Activated CD8-positive, alpha-beta T cell treated with anti-CD3 and anti-CD28 coated beads, Interleukin-2, amount 10 ng/mL, durations not matched to agents 7 days and 5 days (primary cell): ENCODE data around the gene CD83. TPM values are rescaled to one million over a fixed set of nuclear protein-coding genes. Genes with fewer than 3 reads are reported as not detected.

Source experiments
- ATAC-seq: fragments of 150-1000 bp; cut with Tn5 transposase; one replicate; pipeline ENCODE4 v1.10.0; 2021; ENCODE audit warnings: moderate library complexity
- CTCF ChIA-PET: fragments of 350-600 bp; sonication (Branson Sonifier 250); formaldehyde crosslinking; loops from one replicate; lab custom pipeline; 2021; ENCODE audit warnings: antibody characterized with exemption; lab: Charles Lee
- POLR2A ChIA-PET: fragments of 350-600 bp; sonication (Branson Sonifier 250); formaldehyde crosslinking; loops from one replicate; lab custom pipeline; 2021; ENCODE audit warnings: antibody characterized with exemption; lab: Charles Lee
- DNase-seq: peaks from one replicate; pipeline ENCODE4 v3.0.0-alpha.2; 2020
- H3K27ac Mint-ChIP-seq: one replicate; pipeline ENCODE4 v1.8.0; 2021; ENCODE audit warnings: mild to moderate bottlenecking, mixed read lengths
- H3K27me3 Mint-ChIP-seq: one replicate; pipeline ENCODE4 v1.8.0; 2021; ENCODE audit warnings: low read depth, mixed read lengths
- H3K36me3 Mint-ChIP-seq: one replicate; pipeline ENCODE4 v1.8.0; 2021; ENCODE audit warnings: low read depth, mixed read lengths
- H3K4me1 Mint-ChIP-seq: one replicate; pipeline ENCODE4 v1.8.0; 2021; ENCODE audit warnings: low read depth, mixed read lengths
- H3K4me3 Mint-ChIP-seq: one replicate; pipeline ENCODE4 v1.8.0; 2021; ENCODE audit warnings: mild to moderate bottlenecking, mixed read lengths
- H3K9me3 Mint-ChIP-seq: one replicate; pipeline ENCODE4 v1.8.0; 2022; ENCODE audit warnings: mixed read lengths; ENCODE audit not compliant: insufficient read depth
- total RNA-seq, 2 experiments: library from RNA; stranded (reverse); gene quantifications; one replicate each; pipeline ENCODE4 v1.2.3, GENCODE V29; 2021

Gene CD83
- total RNA-seq, 2 experiments from 2014 or later = 10.0 to 10.1 TPM

DNA sequence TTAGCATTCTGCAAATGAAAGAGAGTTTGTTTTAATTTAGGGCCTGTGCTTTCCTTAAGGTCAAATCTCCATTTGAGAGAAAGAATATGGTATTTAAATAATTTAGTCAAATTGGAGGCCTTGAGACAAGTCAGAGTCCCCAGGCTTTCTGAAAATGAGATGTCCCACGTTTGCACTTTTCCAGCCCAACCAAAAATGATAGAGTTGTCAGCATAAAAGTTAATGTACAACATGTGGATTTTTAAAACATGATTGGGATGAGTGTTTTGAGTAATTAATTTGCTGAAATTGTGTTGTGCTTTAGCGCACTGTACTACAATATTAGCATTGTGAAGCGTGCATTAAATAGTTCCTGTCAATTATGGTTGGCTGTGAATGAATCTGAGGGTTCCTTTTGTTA is 10.0 kb downstream of the CD83 start:
- H3K9me3 Mint-ChIP-seq = no peaks in the 10 kb centered on the region
- ChIA-PET CTCF (interaction anchor here (2.5 to 2.9 kb wide), 2 partner anchors 8 to 81 kb away, joined by 10 to 17 read pairs; no protein-coding TSS in a partner anchor), POLR2A (interaction anchor here (0.7 kb wide), 1 partner anchor 9 kb away, joined by 3 read pairs; no protein-coding TSS in a partner anchor)
- DNase-seq (no peak), ATAC-seq (no peak)
- H3K27ac Mint-ChIP-seq = no peak overlapping the region
- peaks cover 23% of the 10 kb centered on the region for H3K4me1 Mint-ChIP-seq
- peaks cover 25% of the 10 kb centered on the region for H3K36me3 Mint-ChIP-seq
- no peak overlapping the region for H3K4me3 Mint-ChIP-seq
- no peaks in the 10 kb centered on the region for H3K27me3 Mint-ChIP-seq

DNA sequence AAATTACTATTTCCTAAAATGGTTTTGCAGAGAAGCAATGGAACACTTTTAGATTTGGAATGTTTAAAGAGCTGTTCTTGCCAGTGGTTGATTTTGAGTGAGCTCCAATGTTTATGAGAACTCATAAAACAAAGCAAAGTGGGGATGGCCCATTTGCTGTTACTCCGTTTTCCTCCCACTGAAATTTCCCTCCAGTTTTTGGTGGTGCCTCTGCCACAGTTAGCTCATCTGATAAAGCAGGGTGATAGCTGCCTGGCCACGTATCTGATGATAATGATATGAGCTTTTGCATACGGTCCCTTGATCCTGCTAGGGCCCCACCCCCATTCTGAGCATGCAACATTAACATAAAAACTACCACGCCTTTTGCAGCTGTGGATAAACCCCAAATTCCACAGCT is 10.4 kb downstream of the CD83 start:
- no peak overlapping the region for H3K27ac Mint-ChIP-seq
- ATAC-seq = no peak
- H3K9me3 Mint-ChIP-seq = no peaks in the 10 kb centered on the region
- H3K27me3 Mint-ChIP-seq = no peaks in the 10 kb centered on the region
- ChIA-PET CTCF (interaction anchor here (2.5 to 2.9 kb wide), 2 partner anchors 8 to 81 kb away, joined by 10 to 17 read pairs; no protein-coding TSS in a partner anchor), POLR2A (interaction anchor here (0.7 kb wide), 2 partner anchors 9 to 1147 kb away, joined by 3 read pairs; no protein-coding TSS in a partner anchor)
- H3K4me3 Mint-ChIP-seq = no peak overlapping the region
- DNase-seq = no peak
- H3K36me3 Mint-ChIP-seq = peaks cover 27% of the 10 kb centered on the region
- peaks cover 22% of the 10 kb centered on the region for H3K4me1 Mint-ChIP-seq

DNA sequence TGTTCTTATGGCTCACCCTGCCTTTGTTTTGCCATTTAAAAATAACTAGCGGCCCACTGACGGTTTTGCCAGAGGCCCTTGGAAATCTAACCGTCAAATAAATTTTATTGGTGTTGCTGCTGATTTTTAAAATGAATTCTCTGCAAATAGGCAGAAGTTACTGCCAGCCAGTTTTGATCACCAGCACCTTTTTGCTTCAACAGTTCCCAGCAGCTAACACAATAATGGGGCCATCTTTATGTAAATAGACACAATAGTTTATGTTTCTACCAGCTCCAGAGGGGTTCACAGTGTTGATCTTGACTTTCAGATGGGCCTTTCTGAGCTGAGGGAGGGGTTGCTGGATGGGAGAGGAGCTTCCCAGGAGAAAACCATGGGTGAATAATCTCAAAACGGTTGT is 11.2 kb downstream of the CD83 start:
- Mint-ChIP-seq H3K27ac (no peak overlapping the region), H3K4me1 (peaks cover 18% of the 10 kb centered on the region), H3K27me3 (no peaks in the 10 kb centered on the region), H3K4me3 (no peak overlapping the region), H3K9me3 (no peaks in the 10 kb centered on the region), H3K36me3 (peaks cover 28% of the 10 kb centered on the region)
- CTCF ChIA-PET = interaction anchor here (1.0 to 5.2 kb wide), 8 partner anchors 9 to 1497 kb away, joined by 3 to 56 read pairs (median 9); no protein-coding TSS in a partner anchor
- POLR2A ChIA-PET = interaction anchor here (0.7 kb wide), 1 partner anchor 1147 kb away, joined by 3 read pairs; no protein-coding TSS in a partner anchor
- ATAC-seq (no peak), DNase-seq (no peak)

DNA sequence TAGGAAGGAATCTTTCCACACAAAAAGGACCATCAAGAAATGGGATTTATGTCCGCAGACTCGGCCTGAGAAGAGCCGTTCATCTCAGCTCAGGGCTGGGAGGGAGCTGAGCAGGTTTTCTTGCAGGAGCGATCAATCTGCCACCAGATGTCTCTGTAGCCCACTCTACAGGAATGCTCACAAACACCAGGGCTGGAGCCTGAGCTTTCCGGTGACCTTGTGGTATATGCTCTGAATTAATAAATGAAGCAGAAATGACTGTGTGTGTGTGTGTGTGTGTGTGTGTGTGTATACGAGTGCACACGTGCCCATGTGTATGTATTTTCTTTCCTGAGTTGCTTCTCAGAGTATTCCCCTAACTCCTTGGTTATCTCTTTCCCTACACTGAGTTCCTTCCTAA is 12.0 kb downstream of the CD83 start:
- ATAC-seq (peak; percentile 72), DNase-seq (peak; percentile 66)
- Mint-ChIP-seq H3K4me1 (peaks cover 18% of the 10 kb centered on the region), H3K27me3 (no peaks in the 10 kb centered on the region), H3K27ac (no peak overlapping the region), H3K9me3 (no peaks in the 10 kb centered on the region), H3K36me3 (peaks cover 33% of the 10 kb centered on the region), H3K4me3 (no peak overlapping the region)
- CTCF ChIA-PET = interaction anchor here (0.7 to 5.2 kb wide), 11 partner anchors 10 to 1496 kb away, joined by 3 to 56 read pairs (median 5); no protein-coding TSS in a partner anchor
- POLR2A ChIA-PET = interaction anchor here (1.6 kb wide), 1 partner anchor 11 kb away, joined by 6 read pairs; the partner anchor contains the start of gene CD83

DNA sequence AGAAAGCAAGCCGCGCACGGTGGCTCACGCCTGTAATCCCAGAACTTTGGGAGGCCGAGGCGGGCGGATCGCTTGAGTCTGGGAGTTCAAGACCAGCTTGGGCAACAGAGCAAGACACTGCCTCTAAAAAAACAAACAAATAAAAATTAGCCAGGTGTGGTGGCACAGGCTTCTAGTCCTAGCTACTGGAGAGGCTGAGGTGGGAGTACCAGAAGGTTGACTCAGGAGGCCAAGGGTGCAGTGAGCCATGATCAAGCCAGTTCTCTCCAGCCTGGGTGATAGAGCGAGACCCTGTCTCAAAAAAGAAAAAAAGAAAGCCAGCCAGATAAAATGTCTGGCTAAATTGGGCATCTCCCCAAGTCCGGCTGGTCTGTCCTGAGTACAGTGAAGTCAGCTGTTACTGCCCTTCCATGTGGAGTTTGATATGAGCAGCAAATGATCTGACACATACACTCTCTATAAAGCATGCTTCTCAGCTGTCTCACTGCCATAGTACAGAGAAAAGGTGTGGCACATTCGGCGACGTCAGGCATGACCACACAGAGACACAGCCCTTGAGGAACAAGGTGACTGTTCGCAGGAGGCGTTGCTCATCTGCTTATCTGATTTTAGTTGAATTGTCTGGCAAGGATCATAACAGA is 13.0 kb downstream of the CD83 start:
- POLR2A ChIA-PET = interaction anchor here (1.6 kb wide), 1 partner anchor 12 kb away, joined by 6 read pairs; the partner anchor contains the start of gene CD83
- H3K36me3 Mint-ChIP-seq = peaks cover 36% of the 10 kb centered on the region
- no peak overlapping the region for H3K27ac Mint-ChIP-seq
- H3K4me3 Mint-ChIP-seq = no peak overlapping the region
- no peaks in the 10 kb centered on the region for H3K27me3 Mint-ChIP-seq
- CTCF ChIA-PET = interaction anchor here (0.6 to 5.2 kb wide), 4 partner anchors 11 to 91 kb away, joined by 3 to 56 read pairs (median 15); no protein-coding TSS in a partner anchor
- no peak for ATAC-seq
- peaks cover 18% of the 10 kb centered on the region for H3K4me1 Mint-ChIP-seq
- no peak for DNase-seq
- no peaks in the 10 kb centered on the region for H3K9me3 Mint-ChIP-seq

DNA sequence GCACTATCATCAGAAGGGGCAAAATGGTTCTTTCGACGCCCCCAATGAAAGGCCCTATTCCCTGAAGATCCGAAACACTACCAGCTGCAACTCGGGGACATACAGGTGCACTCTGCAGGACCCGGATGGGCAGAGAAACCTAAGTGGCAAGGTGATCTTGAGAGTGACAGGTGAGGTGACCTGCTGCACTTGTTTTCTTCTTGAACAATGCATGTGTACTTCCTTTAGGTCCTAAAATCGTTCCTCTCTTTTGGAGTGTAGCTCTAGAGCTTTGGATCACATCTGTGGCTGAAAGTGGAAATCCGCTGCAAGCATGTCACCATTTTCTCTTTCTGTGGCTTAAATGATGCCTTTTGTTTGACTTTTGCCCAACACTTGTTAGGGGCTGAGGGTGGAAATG is 14.0 kb downstream of the CD83 start:
- CTCF ChIA-PET = interaction anchor here (5.2 kb wide), 1 partner anchor 11 kb away, joined by 56 read pairs; no protein-coding TSS in a partner anchor

DNA sequence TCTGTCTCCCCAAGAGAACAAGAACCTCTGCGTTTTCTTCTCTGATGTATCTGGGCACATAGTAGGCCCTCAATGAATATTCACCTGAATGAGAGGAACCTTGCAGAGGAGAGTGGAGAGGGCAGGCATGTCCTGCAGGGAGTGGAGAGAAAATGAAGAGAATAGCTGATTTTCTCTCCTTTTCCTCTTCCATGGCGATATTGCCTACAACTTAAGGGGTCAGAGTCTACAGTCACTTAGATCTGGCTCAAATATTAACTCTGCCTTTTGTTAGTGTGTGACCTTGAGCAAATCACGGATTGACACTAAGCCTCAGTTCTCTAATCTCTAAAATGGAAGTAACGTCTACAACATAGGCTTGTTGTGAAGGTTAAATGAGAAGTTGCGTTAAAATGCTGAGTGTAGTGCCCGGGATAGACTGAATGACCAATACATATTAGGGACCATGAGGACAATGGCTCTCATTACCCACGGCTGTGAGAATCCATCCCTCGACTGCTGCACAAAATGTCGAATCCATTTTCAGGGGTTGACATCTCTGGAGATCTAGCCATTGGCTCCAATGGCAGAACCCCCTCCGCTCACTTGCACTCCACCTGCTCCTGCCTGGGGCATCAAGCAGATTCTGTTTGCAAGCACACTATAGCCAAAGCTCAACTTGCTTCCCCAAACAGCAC is 14.8 kb downstream of the CD83 start:
- Mint-ChIP-seq H3K27me3 (no peaks in the 10 kb centered on the region), H3K4me3 (no peak overlapping the region), H3K9me3 (no peaks in the 10 kb centered on the region), H3K36me3 (peaks cover 42% of the 10 kb centered on the region), H3K4me1 (peaks cover 18% of the 10 kb centered on the region), H3K27ac (no peak overlapping the region)
- DNase-seq (no peak), ATAC-seq (no peak)
- CTCF ChIA-PET = interaction anchor here (1.3 to 5.2 kb wide), 2 partner anchors 10 to 17 kb away, joined by 4 to 56 read pairs; no protein-coding TSS in a partner anchor
- POLR2A ChIA-PET = no interaction called here

More for the DNA sequence above, 14.0 kb downstream of the CD83 start:
- Mint-ChIP-seq H3K36me3 (peaks cover 42% of the 10 kb centered on the region), H3K4me1 (peaks cover 18% of the 10 kb centered on the region), H3K4me3 (no peak overlapping the region), H3K9me3 (no peaks in the 10 kb centered on the region), H3K27me3 (no peaks in the 10 kb centered on the region), H3K27ac (no peak overlapping the region)
- no peak for DNase-seq
- no peak for ATAC-seq
- POLR2A ChIA-PET = no interaction called here

DNA sequence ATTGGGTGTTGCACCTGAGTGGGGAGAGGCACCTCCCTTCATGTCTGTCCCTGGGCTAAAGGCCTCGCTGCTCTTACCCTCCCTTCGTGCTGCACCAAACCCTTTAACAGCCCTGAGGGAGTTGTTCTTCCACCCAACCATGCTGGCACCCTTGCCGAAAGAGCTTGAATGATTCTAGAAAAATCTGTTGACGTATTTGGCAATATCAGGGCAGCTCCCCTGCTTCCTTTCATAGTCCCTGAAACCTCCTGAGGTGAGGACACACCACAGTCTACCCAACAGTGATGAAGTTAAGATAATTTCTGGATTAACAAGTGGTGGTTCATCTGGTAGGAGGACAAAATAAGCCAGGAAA is 15.3 kb downstream of the CD83 start:
- Mint-ChIP-seq H3K4me3 (no peak overlapping the region), H3K36me3 (peaks cover 42% of the 10 kb centered on the region), H3K4me1 (peaks cover 16% of the 10 kb centered on the region), H3K9me3 (no peaks in the 10 kb centered on the region), H3K27me3 (no peaks in the 10 kb centered on the region), H3K27ac (no peak overlapping the region)
- POLR2A ChIA-PET = no interaction called here
- ATAC-seq (no peak), DNase-seq (no peak)
- CTCF ChIA-PET = interaction anchor here (1.3 to 5.2 kb wide), 3 partner anchors 10 to 66 kb away, joined by 4 to 56 read pairs (median 12); no protein-coding TSS in a partner anchor

DNA sequence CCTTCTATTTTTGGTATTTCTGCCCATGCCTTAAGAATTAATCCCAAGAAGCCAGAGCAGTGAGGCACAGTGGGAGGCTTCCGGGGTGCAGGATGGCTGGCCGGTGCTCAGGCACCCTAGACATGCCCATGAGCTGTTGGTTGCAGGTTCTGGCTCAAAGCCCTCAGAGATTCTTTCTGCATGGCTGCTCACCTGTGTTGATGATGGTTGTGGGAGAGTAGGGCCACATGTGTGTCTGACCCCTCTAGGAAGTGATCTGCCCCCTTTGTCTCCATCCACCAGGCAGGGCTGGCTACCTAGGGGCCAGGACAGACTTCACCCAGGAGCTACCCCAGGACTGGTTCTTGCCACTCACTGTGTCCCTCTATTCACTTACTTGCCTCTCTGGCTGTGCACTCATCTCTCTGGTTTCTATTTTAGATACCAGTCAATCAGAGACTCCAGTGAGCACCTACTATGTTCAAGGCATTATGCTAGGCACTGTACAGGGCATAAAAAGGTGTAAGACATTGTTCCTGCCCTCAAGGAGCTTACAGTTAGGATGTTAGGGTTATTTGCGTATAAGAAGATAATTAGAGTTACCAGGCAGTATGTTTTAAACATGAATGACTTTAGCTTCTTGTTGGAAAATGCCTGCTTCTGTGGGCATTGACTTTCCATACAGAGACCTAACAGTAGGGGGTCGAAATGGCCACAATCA is 16.8 kb downstream of the CD83 start:
- H3K4me1 Mint-ChIP-seq = peaks cover 6% of the 10 kb centered on the region
- H3K27ac Mint-ChIP-seq = no peak overlapping the region
- ChIA-PET POLR2A (interaction anchor here (0.6 kb wide), 1 partner anchor 226 kb away, joined by 3 read pairs; no protein-coding TSS in a partner anchor), CTCF (interaction anchor here (0.8 to 2.8 kb wide), 4 partner anchors 9 to 68 kb away, joined by 3 to 12 read pairs (median 4); no protein-coding TSS in a partner anchor)
- no peaks in the 10 kb centered on the region for H3K9me3 Mint-ChIP-seq
- no peak overlapping the region for H3K4me3 Mint-ChIP-seq
- no peak for DNase-seq
- ATAC-seq = no peak
- no peaks in the 10 kb centered on the region for H3K27me3 Mint-ChIP-seq
- peaks cover 42% of the 10 kb centered on the region for H3K36me3 Mint-ChIP-seq

DNA sequence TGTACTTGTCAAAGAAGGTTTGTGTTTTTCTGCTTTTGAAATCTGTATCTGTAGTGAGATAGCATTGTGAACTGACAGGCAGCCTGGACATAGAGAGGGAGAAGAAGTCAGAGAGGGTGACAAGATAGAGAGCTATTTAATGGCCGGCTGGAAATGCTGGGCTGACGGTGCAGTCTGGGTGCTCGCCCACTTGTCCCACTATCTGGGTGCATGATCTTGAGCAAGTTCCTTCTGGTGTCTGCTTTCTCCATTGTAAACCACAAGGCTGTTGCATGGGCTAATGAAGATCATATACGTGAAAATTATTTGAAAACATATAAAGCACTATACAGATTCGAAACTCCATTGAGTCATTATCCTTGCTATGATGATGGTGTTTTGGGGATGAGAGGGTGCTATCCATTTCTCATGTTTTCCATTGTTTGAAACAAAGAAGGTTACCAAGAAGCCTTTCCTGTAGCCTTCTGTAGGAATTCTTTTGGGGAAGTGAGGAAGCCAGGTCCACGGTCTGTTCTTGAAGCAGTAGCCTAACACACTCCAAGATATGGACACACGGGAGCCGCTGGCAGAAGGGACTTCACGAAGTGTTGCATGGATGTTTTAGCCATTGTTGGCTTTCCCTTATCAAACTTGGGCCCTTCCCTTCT is 18.4 kb downstream of the CD83 start:
- ATAC-seq = no peak
- peaks cover 40% of the 10 kb centered on the region for H3K36me3 Mint-ChIP-seq
- ChIA-PET POLR2A (interaction anchor here (0.6 kb wide), 1 partner anchor 319 kb away, joined by 3 read pairs; no protein-coding TSS in a partner anchor), CTCF (interaction anchor here (2.0 to 2.8 kb wide), 3 partner anchors 9 to 69 kb away, joined by 5 to 12 read pairs (median 7); no protein-coding TSS in a partner anchor)
- no peak for DNase-seq
- no peak overlapping the region for H3K27ac Mint-ChIP-seq
- H3K4me3 Mint-ChIP-seq = no peak overlapping the region
- H3K27me3 Mint-ChIP-seq = no peaks in the 10 kb centered on the region
- H3K9me3 Mint-ChIP-seq = no peaks in the 10 kb centered on the region
- H3K4me1 Mint-ChIP-seq = no peaks in the 10 kb centered on the region
